Measurements from ENCODE around the gene HOXD13.

The HOXD13 gene

GRCh38 chr2:176092270-176093144, at the start of gene HOXD13:
HOXD13 (plus strand) TSS chr2:176092721; CDS start chr2:176092891, 170 bp downstream.
- DNase-seq (ENCODE audit: low read depth in 1 of 2, low spot score in 1 of 2): no peak

- no peak for DNase-seq (ENCODE audit: low read depth in 1 of 2, low spot score in 1 of 2)
Measured at GRCh38 chr2:176056406-176056805, 36.1 kb upstream of the HOXD13 start.

GRCh38 chr2:176063958-176064357, 28.6 kb upstream of the HOXD13 start:
- DNase-seq (ENCODE audit: low read depth in 1 of 2, low spot score in 1 of 2): no peak

- no peak for DNase-seq (ENCODE audit: low read depth in 1 of 2, low spot score in 1 of 2)
Measured at GRCh38 chr2:176066645-176067588, 25.6 kb upstream of the HOXD13 start.

GRCh38 chr2:176067589-176068418, 24.7 kb upstream of the HOXD13 start:
- no peak for DNase-seq (ENCODE audit: low read depth in 1 of 2, low spot score in 1 of 2)

GRCh38 chr2:176068419-176068832, 24.1 kb upstream of the HOXD13 start:
- no peak for DNase-seq (ENCODE audit: low read depth in 1 of 2, low spot score in 1 of 2)

GRCh38 chr2:176071330-176072291, 20.9 kb upstream of the HOXD13 start:
- no peak for DNase-seq (ENCODE audit: low read depth in 1 of 2, low spot score in 1 of 2)

- no peak for DNase-seq (ENCODE audit: low read depth in 1 of 2, low spot score in 1 of 2)
Measured at GRCh38 chr2:176072292-176072669, 20.2 kb upstream of the HOXD13 start.

GRCh38 chr2:176072951-176073904, 19.3 kb upstream of the HOXD13 start:
- DNase-seq (ENCODE audit: low read depth in 1 of 2, low spot score in 1 of 2): no peak

- DNase-seq (ENCODE audit: low read depth in 1 of 2, low spot score in 1 of 2): no peak
Measured at GRCh38 chr2:176074919-176075425, 17.5 kb upstream of the HOXD13 start.

- DNase-seq (ENCODE audit: low read depth in 1 of 2, low spot score in 1 of 2): no peak
Measured at GRCh38 chr2:176075481-176075880, 17.0 kb upstream of the HOXD13 start.

- no peak for DNase-seq (ENCODE audit: low read depth in 1 of 2, low spot score in 1 of 2)
Measured at GRCh38 chr2:176076063-176076462, 16.5 kb upstream of the HOXD13 start.

- no peak for DNase-seq (ENCODE audit: low read depth in 1 of 2, low spot score in 1 of 2)
Measured at GRCh38 chr2:176076796-176077195, 15.7 kb upstream of the HOXD13 start.

- DNase-seq (ENCODE audit: low read depth in 1 of 2, low spot score in 1 of 2): no peak
Measured at GRCh38 chr2:176078541-176079284, 13.8 kb upstream of the HOXD13 start.

- DNase-seq (ENCODE audit: low read depth in 1 of 2, low spot score in 1 of 2): no peak
Measured at GRCh38 chr2:176079285-176079830, 13.2 kb upstream of the HOXD13 start.

GRCh38 chr2:176079831-176080539, 12.5 kb upstream of the HOXD13 start:
- no peak for DNase-seq (ENCODE audit: low read depth in 1 of 2, low spot score in 1 of 2)
